ENCODE measurements around the gene TUBA3D.
A peak's percentile ranks its signal among the peaks of the same experiment; 100 is the strongest.
"Not testable (repeated sequence)": the region's sequence is repeated elsewhere in the genome, so short reads cannot be mapped to it uniquely, and the experiment has no call there.

TUBA3D gene

DNA sequence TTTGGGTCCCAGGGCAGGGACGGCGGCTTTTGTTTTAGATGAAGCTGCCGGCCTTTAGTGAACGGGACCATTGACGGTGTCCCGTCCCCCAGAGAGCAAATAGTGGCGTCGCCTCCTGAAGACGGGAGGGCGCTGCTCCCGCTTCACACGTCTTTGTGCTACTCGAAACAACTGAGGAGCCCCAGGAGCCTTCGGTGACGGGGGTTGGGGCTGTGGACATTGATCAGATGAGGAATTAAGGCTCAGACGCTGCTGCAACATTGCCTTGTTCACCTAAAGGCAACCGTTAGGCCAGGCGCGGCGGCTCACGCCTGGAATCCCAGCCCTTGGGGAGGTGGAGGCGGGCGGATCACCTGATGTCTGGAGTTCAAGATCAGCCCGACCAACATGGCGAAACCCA is 444 bp downstream of the TUBA3D start:
- not testable (repeated sequence) for H3K4me3 ChIP-seq (ENCODE audit: low read length); DNase-seq (ENCODE audit: low read depth)

DNA sequence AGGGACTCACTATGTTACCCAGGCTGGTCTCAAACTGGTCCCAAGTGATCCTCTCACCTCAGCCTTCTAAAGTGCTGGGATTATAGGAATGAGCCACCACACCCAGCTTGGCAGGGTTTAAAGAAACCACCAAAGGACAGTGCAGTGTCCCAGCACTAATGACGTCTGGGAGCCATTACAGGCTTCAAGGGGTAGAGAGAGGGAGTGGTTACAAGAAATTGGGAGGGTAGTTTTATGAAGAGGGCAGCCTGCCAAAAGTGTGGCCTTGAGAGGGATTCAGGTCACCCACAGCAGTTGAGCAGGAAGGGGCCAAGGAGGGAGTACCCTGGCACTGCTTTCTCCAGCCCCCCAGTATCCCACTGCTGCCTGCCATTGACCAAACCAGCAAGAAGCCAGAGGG is 1.3 kb downstream of the TUBA3D start:
- not testable (repeated sequence) for H3K4me3 ChIP-seq (ENCODE audit: low read length); DNase-seq (ENCODE audit: low read depth)

DNA sequence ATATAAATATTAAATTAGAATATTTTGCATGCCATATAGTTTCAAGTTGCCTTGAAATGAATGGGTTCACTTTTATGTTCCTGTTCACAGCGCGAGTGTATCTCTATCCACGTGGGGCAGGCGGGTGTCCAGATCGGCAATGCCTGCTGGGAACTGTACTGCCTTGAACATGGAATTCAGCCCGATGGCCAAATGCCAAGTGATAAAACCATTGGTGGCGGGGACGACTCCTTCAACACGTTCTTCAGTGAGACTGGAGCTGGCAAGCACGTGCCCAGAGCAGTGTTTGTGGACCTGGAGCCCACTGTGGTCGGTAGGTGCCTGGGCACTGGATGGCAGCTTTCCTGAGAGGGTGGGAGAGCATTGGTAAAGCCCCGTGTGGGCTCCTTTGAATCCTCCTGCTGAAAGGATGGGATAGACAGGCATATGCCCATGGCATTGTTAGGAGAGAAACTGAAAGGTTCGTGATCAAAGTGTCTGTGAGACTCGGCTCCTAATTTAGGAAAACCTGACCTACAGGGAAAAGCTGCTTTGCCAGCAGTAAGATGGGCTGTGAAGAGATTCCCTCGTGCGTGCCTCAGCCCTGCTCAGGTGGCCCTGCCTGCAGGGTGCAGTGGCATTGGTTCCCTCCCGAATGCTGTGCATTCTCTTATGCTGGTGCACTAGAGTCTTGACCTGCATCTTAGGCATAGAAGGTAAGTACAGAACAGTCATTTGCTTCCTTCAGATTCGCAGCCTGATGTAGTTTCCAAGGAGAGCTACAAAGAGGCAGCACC is 2.3 kb downstream of the TUBA3D start:
- not testable (repeated sequence) for H3K4me3 ChIP-seq (ENCODE audit: low read length); DNase-seq (ENCODE audit: low read depth)

DNA sequence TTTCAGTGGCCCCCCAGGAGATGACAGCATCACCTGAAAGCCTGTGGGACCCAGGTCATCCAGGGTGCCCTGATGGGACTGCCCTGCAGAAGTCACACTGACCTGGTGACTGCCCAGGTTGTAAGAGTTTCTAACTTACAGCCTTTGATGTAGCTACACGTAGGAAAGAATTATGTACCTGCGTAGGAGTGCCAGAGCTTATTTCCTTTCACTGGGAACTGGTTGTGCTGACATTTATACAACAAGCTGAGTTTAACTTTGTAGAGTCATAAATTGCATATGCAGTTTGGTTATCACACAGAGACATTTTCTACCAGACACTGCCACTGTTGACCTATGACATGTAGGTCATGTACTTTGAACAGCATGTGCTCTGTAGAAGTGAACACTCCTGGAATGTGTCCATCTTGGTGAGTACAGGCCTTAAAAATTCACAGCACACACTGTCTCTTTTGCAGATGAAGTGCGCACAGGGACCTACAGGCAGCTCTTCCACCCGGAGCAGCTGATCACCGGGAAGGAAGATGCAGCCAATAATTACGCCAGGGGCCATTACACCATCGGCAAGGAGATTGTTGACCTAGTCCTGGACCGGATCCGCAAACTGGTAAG is 3.0 kb downstream of the TUBA3D start:
- not testable (repeated sequence) for DNase-seq (ENCODE audit: low read depth); H3K4me3 ChIP-seq (ENCODE audit: low read length)

DNA sequence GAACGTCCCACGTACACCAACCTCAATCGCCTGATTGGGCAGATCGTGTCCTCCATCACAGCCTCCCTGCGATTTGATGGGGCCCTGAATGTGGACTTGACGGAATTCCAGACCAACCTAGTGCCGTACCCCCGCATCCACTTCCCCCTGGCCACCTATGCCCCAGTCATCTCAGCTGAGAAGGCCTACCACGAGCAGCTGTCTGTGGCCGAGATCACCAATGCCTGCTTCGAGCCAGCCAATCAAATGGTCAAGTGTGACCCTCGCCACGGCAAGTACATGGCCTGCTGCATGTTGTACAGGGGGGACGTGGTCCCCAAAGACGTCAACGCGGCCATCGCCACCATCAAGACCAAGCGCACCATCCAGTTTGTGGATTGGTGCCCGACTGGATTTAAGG is 4.4 kb downstream of the TUBA3D start:
- not testable (repeated sequence) for DNase-seq (ENCODE audit: low read depth)

DNA sequence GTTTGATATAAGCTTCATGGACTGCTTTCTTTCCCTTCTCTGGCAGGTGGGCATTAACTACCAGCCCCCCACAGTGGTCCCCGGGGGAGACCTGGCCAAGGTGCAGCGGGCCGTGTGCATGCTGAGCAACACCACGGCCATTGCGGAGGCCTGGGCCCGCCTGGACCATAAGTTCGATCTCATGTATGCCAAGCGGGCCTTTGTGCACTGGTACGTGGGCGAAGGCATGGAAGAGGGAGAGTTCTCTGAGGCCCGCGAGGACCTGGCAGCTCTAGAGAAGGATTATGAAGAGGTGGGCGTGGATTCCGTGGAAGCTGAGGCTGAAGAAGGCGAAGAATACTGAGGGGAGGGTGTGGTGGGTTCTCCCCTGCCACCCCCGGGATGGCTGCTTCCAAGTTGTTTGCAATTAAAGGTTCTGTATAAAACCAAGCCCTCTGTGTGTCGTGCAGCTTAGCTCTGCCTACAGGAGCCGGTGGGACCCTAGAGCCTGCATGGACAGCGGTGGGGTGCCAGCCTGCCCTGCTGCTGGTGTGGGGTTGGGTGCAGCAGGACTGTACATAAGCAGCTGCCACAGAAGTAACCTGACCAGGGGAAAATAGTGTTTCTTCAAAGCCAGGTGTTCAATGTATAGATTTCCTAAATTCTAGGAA is 6.7 kb downstream of the TUBA3D start:
- H3K4me3 ChIP-seq (ENCODE audit: low read length); DNase-seq (ENCODE audit: low read depth): not testable (repeated sequence)

More for the DNA sequence above, 4.4 kb downstream of the TUBA3D start:
- H3K4me3 ChIP-seq (ENCODE audit: low read length), result not testable (repeated sequence)

DNA sequence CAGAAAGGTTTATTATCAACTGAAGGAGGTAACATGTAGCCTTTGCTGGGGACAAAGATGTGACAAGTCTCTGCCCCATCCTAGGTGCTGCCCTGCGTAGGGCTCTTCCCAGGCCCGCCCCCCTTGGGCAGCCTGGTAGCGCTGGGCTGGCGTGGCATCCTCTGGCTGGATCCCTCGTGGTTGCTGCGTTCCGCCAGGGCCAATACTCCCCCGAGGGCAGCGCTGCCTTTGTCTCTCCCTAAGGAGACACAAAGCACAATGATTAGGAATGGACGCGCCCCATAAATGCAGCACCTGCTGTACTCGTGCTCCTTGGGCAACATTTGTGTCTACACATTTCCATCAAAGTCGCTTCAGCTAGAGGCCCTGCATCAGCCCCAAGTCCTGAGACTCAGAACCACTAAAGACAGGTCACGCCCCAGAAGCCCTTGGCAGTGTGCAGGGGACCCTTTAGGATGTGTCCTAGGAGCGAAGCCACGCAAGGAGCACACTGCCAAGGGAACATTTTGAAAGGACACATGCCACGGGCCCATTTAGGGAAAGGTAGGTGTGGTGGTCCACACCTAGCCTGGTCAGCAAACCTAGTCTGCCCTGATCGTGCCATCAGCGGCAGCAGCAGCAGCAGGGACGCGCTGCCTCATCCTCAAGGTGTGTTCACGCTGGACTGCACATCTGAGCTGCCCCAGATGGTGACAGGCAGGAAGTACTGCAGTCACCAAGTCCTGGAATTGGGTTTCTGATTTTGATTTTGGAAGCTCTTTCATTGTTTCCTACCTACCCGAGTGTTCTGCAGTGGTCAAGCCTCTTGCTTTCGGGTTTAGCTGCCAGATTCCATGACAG is 8.3 kb downstream of the TUBA3D start:
- not testable (repeated sequence) for H3K4me3 ChIP-seq (ENCODE audit: low read length); DNase-seq (ENCODE audit: low read depth)

DNA sequence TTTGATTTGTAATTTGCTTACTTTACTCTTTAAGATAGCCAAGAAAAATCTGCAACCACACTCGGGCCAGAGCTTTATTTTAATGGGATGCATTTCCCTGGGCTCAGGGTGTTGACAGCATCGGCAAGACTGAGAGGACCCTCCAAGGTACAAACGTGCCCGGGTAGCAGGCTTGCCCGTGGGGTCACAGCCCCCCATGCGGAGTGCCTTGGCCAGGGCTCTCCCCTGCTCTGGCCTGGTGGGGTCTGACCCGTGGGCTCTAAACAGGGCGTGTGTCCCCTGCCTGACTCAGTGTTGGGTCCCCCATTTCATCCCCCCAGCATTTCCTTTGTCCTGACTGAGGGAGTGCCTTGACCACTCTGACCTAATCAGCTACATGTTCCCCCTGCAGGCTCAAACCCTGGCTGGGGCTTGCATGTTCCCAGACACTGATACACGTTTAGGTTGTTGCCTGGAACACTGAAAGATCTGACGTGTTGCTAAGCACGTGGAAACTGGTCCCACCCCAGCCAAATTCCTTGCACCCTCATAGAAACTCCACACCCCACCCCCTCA is 9.1 kb downstream of the TUBA3D start:
- H3K4me3 ChIP-seq (ENCODE audit: low read length); DNase-seq (ENCODE audit: low read depth): not testable (repeated sequence)

DNA sequence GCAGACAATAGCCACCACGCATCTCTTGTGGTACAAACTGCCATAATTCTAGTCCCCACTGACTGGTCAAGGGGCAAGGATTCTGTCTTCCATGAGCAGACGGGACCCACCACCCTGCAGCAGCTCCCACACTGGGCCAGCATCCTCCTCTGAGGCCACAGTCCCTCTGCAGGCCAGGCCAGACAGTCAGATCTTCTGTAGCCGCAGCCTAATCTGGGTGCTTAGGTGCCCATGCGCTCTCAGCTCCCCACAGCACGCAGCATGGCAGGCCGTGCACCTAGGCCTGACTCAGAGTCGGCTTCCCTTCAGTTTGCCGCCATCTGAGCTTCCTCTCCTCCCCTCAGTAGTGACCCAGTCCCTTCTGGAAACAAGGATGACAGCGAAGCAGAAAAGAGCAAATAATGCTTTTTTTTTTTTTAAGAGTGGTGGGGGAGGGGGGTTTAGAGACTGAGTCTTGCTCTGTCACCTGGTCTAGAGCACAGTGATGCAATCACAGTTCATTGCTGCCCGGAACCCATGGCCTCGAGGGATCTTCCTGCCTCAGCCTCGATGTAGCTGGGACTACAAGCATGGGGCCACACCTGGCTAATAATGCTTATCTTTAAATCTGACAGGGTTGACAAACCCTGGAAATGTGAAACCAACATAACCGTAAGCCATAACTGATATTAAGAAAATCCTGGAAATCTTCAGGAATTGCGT is 10.4 kb downstream of the TUBA3D start:
- not testable (repeated sequence) for H3K4me3 ChIP-seq (ENCODE audit: low read length); DNase-seq (ENCODE audit: low read depth)

DNA sequence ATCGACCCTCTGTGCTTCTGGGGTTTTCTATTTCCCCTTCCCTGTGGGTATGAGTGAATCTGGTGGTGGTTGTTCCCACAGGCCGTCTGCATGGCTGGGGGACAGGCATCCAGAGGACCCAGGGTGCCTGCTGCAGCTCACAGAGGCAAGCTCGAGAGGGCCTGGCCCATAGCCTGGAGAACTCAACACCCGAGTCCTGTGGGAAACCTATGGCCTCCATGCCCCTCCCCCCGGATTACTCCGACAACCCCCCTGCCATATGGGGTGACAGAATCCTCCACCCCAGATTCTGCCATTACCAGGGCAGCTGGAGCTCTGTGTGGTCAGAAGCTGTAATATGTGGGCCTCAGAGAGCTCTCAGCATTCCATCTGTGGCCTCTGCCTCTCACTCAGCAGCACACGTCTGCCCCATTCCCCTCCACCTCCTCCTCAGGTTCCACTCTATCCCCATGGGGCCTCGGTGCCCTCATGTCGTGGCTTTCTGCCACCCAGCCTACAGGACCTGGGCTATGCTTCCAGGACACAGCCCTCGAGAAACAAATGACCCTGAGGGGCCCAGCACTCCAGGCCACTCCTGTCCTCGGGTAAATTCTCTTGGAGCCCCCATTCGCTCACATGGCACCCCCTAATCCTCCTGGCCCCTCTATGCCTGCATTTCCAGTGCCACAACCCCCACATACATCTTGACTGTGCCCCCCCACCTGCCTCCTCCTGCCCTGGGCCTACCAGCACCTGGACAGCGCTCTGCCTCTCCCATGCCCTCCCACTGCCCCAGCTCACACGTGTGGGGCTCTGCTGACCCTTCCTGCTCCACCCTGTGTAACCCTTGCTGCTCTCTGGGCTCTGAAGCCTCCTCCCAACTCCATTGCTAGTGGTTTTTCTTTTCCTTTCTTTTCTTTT is 12.6 kb downstream of the TUBA3D start:
- no peak overlapping the region for H3K4me3 ChIP-seq (ENCODE audit: low read length)
- TF ChIP-seq, protein P1, sequence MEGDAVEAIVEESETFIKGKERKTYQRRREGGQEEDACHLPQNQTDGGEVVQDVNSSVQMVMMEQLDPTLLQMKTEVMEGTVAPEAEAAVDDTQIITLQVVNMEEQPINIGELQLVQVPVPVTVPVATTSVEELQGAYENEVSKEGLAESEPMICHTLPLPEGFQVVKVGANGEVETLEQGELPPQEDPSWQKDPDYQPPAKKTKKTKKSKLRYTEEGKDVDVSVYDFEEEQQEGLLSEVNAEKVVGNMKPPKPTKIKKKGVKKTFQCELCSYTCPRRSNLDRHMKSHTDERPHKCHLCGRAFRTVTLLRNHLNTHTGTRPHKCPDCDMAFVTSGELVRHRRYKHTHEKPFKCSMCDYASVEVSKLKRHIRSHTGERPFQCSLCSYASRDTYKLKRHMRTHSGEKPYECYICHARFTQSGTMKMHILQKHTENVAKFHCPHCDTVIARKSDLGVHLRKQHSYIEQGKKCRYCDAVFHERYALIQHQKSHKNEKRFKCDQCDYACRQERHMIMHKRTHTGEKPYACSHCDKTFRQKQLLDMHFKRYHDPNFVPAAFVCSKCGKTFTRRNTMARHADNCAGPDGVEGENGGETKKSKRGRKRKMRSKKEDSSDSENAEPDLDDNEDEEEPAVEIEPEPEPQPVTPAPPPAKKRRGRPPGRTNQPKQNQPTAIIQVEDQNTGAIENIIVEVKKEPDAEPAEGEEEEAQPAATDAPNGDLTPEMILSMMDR (conservative IDR thresholded peaks at IDR 0.05; ENCODE audit: low read depth, low read length), result no peak
- DNase-seq (ENCODE audit: low read depth), result no peak

DNA sequence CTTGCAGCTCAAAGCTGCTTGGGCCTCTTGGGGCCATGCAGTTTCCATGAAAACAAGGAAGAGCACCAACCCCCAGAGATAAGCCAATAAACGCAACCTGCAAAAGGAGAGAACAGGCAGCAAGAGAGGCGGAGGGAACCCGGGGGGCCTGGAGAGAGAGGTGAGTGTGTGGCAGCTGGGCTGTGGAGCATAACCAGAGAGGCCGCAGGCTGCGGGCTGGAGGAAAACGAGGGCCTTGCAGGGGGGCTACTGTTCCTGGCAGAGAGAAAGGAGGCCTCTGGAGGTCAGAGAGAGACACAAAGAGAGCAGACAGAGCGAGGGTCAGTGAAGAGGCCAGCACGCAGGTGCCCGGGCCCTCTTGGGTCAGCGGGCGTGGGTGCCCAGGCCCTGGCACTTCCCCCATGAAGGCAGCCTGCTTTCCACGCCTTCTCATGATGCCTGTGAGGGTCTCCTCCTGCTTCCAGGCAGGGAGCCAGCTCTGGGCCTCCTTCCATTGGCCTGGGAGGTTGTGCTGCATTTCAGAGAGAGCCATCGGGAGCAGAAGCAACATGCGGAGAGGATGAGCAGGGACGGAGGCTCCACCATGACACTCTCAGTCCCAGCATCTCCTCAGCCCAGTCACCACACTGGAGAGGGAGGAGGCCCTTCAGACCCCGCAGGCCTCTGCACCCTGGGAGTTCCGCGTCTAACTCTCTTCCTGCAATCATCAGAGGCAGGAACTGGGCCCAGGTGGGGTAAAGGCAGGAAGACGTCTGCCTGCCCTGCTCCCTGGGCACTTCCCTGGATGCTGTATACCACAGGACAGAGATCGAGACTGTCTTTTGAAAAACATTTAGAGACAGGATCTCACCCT is 14.9 kb downstream of the TUBA3D start:
- not testable (repeated sequence) for DNase-seq (ENCODE audit: low read depth)
- peak overlapping the region; percentile 51 for H3K4me3 ChIP-seq (ENCODE audit: low read length)

DNA sequence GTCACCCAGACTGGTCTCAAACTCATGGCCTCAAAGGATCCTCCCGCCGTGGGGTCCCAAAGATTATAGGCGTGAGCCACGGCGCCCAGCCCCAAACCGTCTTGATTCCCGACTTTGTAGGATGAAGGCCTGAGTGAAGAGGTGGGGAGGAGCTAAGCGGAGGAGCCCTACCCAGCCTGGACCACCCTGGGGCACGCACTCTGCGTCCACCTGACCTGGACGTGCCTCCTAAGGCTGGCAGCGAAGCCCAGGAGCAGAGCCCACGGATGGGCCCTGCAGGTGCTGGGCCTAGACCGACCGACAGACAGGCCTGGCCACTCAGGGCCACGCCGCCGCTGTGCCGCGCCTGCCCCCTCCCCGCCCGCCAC is 15.5 kb downstream of the TUBA3D start:
- not testable (repeated sequence) for DNase-seq (ENCODE audit: low read depth)
- H3K4me3 ChIP-seq (ENCODE audit: low read length), result peak overlapping the region; percentile 51

DNA sequence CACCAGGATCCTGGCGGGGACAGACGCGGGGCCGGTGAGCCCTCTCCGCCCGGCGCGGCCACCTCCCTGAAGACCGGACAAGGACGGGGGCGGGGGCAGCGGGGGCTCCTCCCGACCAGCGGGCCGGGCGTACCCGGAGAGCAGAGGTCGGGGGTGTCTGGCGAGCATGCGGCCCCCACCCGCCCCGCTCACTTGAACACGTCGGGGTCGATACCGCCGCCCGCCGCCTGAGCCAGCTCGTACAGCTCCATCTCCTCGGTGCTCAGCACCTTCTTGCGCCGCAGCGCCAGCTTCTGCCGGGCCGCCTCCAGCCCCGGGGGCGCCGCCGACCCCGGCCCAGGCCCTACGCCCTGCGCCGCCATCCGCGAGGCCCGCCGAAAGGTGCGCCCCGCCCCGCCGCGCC is 16.1 kb downstream of the TUBA3D start, which contains the start of gene MZT2A:
TSS of gene MZT2A (minus strand) at position 383 of the 403 bp plus-strand sequence. CDS start at position 362, 21 bp downstream.
- peak within 1 kb of the TSS; percentile 85 for H3K4me3 ChIP-seq (ENCODE audit: low read length)
- not testable (repeated sequence) for DNase-seq (ENCODE audit: low read depth)
